Fibroblast of skin of right quadriceps (primary cell): ENCODE data around the gene FOXL3.
"Not testable (repeated sequence)": the region's sequence is repeated elsewhere in the genome, so short reads cannot be mapped to it uniquely, and the experiment has no call there.

Experiments used
- DNase-seq: peaks from one replicate; pipeline ENCODE4 v3.0.0-alpha.2; 2013

FOXL3 gene

DNA sequence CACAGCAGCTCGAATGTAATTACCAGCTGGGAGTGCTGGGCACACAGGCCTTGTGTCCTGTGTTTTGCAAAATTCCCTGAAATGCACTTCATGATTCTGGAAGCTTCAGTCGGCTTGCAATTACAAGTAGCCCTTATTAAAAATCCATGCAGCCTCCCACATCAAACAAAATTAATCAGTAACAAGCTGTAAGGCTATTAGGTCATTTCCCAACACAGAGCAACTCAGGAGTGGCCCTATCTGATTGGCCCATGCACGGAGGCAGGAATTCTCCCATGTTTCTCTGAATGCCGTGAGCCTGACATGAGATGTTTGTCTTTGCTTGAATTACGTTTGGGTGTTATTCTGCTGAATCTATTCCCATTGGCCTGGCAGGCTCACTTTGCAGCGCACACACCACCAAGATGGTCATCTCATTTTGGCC lies 36.9 kb downstream of the FOXL3 start:
- DNase-seq: no peak

DNA sequence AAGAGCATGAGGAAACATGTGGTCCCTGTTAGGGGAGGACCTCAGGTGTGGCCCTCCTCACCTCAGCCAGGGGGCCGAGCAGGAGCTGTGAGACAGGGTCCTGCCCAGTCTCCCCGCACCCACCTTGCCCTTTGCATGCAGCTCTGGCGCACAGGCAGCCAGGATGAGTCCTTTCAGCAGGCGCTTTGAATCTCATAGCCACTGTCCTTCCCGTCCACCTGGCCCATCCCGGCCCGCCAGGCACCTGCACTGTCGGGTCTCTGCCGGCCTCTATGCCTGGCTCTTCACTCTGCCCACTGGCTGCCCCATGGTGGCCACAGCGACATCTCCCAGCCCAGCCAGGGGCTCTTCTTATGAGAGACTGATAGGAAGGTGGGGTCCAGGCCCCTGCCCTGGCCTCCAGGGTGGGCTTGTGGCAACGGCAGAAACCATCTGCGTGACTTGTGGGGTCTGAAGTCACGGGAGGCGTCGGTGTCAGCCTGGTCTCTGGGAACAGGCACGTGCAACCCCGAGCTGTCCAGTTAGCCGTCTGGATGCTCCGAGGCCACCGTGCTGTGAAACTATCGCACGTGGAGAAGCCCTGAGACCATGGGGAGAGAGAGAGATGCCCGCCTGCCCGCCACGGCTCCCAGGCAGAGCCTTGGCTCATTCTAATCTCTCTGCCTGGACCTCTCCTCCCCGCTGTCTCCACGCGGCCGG lies 37.4 kb downstream of the FOXL3 start:
- no peak for DNase-seq

DNA sequence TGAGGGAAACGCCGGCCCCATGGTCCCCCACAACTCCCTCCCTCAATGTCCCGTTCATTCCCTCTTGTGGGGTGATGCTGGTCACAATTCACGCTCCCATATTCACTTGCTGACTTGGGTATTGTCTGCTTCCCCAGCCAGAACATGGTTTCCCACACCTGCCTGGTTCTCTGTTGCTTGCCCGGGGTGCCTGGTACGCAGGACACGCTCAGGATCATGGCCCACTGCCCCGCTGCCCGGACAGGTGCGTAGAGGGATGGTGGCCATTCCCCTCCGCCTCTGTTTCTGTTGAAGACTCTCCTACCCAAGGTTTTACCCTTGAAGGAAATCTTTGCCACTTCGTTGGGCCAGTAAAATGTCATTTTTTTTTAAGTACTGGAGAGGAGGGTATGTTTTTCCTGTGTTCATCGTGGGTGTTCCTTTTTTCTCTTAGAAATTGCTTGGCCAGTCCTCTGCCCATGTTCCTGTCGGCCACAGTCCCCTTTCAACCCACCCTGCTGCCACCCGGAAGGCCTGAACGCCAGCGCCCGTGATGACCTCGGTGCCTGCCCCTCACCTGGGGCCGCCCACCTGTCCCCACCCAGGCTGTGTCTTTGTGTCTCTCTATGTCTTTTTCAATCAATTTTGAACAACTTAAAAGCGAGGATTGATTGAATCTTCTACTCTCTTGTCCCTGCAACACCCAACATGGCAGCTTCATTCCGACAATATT lies 38.2 kb downstream of the FOXL3 start:
- DNase-seq: no peak

DNA sequence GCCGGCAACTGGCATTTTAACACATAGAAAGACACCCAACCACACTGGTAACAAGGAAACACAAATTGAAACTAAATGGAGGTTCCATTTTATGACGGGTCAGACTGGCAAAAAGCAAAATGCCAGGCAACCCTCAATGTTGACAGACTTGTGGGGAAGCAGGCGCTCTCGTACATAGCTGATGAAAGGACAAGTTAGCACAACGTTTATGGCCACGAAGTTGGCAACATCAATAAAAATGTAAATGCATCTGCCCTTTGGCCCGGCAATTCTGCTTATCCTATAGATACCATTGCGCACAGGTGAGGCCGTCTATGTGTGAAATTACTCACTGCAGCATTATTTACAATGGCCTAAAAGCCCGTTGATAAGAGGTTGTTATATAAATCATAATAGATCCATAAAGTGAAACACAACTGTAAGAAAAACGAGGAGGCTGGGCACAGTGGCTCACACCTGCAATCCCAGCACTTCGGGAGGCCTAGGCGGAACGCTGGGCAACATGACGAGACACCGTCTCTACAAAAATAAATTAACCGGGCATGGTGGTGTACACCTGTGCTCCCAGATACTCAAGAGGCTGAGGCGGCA lies 39.8 kb downstream of the FOXL3 start:
- no peak for DNase-seq

DNA sequence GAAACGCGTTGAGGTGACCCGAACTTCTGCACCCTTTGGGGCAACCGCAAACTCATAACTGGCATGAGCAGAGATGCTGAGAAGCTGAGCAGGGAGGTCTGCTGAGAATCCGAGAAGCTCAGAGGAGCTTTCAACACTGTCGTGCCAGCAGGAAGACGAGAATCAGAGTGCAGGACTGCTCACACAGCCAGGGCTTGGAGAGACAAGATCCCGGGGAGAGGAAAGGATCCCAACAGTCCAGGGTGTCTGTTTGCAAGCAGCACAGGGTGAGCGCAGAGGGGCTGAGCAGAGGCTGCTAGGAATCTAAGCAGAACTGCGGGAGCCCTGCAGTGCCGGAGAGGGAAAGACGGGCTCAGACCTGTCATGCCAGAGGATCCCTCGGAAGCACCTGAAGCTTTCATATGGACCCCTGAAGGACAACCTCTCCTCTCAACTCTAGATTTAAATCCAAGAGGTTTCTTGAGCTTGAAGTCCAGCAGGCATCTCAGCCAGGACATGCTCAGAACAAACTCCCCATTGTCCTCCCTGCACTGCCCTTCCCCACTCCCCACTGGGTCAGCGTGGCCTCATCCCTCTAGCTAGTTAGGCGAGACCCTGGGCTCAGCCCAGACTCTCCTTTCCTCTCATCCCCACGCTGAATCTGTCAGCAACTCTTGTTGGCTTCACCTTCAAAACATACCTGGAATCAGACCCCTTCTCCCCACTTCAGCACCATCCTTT lies 40.7 kb downstream of the FOXL3 start:
- no peak for DNase-seq

DNA sequence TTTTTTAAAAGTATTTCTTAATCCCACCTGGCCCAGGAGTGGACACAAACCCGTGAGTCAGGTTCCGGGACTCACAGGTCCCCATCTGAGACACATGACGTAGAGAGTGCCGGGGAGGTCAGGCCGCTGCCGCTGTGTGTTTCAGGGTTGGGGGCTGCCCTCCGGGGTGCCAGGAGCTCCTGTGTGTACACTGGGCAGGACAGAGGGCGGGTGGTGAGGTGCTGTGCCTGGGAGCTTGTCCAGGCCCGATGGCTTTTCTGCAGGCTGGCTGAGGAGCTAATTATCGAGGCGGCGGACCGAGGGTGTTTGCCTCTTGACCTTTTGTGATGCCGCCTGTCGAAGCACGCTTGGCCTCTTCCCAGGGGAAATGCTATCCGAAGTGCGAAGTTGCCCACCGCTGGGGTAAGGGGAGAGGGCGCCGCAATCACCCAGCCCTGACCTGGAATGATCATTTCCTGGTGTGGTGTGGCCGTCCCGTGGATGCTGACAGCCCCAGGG lies 42.1 kb downstream of the FOXL3 start:
- no peak for DNase-seq

DNA sequence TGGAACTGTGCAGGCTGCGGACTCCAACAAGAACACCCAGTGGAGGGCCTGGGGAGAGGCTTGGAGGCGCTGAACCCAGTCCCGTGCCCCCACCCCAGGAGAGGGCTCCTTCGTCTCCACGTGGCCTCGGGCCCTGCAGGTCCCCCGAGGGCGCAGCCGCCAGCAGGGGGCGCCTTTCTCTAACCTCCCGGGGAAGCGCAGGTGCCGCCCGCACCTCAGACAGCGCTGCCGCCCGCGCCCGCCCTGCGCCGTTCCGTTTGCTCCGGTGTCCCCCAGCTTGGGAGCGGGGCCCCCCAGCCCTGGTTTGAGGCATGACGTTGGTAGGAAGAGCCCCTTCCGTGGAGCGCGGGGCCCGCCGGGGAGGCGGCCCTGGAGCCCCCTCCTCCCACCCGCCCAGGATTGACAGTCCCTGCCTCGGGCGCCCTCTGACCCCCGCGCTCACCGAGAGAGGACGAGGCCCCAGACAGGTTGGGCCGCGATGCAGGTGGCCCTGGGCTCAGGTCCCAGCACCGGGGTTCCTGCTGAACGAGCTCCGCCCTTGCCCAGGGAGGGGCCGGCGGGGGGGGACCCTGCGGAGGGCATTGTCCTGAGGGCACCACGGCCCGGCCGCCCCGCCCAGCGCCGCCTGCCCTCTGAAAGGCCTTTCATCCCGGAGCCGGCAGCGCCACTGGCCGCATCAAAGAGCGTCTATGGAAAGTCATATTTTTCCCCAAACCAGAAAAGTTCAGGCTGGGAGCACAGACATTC lies 42.8 kb downstream of the FOXL3 start:
- DNase-seq: peak; percentile 15

DNA sequence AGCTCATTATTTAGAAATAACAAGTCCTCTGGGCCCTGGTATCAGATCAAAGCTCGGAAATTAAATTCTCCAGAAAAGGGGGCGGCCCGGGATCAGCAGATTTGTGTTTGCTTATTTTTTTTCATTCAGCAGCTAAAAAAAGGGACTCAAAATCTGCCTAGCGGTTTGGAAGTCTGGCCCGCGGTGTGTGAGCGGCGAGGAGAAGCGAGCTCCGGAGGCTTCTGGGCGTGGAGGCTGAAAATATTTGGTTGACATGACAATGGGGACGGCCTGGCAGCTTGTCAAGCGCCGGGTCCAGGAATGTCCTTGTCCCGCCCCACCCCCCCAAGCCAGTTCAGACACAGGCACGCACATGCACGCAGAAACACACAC lies 43.4 kb downstream of the FOXL3 start:
- DNase-seq: peak; percentile 11

DNA sequence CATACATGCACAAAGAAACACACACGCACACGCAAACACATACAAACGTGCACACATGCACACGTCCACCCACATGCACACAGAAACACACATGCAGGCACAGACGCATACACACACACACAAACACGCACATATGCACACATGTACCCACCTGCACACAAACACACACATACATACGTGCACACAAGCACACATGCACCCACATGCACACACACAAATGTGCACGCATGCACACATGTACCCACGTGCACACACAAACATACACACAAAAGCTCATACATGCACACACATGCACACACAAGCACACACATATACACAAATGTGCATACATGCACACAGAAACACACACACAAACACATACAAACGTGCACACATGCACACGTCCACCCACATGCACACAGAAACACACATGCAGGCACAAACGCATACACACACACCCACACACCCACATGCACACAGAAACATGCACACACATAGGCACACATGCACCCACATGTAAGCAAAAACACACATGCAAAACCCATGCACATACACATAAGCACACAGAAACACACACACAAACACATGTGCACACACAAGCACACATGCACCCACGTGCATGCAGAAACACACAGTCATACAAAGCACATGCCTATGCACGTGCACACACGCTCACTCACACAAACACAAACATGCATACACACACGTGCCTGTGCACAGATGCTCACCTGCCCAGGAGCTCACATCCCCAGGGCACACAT lies 44.8 kb downstream of the FOXL3 start:
- DNase-seq: no peak

DNA sequence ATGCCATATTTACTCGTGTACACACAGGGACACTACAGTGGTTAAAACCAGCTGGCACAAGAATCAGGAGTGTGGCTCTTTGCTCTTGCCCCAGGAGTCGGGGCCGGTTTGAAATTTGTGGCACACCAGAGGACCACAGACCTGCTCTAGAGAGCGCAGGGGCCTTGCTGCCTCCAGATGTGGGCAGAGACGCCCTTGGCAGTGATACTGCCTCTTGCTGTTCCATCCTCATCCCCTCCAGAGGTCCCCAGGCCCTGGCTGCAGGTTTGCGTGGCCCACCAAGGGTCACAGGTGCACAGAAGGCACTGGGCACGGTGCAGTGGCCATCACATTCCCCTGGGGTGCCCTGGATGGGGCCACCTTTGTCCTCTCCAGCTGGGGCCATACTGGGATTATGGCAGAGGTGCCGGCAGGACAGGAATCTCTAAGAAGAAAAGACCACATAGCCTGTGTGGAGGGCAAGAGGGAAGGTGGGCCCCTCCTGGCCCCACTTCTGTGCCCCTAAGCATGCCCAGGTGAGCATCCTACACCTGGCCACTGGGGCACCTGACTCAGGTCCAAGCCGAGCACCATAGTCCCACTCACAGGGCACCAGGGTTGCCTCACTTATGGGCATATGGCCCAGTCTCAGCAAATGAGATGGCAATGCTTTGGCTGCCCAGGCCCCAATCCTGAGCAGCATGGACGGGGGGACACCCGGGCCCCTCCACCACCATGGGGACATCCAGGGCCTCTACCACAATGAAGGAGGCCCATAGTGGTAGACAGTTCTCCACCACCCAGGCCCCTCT lies 45.6 kb downstream of the FOXL3 start:
- no peak for DNase-seq

DNA sequence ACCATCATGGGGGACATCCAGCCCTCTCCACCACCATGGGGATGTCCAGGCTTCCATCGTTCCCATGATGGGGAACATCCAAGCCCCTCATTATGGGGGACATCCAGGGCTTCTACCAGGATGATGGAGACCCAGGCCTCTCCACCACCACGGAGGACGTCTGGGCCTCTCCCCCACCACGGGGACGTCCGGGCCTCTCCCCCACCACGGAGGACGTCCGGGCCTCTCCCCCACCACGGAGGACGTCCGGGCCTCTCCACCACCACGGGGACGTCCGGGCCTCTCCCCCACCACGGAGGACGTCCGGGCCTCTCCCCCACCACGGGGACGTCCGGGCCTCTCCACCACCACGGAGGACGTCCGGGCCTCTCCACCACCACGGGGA lies 46.2 kb downstream of the FOXL3 start:
- DNase-seq: not testable (repeated sequence)

DNA sequence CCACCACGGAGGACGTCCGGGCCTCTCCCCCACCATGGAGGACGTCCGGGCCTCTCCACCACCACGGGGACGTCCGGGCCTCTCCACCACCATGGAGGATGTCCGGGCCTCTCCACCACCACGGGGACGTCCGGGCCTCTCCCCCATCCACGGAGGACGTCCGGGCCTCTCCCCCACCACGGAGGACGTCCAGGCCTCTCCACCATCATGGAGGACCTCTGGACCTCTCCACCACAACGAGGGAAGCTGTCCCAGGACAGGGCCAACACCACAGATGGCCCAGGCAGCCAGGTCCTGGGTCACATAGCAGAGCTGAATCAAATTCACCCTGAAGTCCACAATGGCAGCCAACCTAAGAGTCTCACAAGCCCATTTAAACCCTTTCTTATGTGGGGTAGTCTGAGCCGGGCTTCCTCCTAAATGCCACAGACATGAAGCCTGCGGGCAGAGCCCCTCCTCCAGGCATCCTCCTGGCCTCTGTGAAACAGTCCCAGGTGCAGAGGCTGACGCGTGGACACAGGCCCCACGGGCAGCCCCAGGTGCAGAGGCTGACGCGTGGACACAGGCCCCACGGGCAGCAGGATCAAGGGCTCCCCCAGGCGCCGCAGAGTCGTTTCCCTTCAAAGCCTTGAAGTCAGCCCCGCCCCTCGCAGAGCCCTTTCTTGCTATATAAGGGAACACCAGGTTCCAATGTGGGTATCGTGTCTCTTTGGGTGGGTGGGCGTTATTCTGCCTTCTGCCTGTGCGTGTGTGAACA lies 47.0 kb downstream of the FOXL3 start:
- DNase-seq: no peak

DNA sequence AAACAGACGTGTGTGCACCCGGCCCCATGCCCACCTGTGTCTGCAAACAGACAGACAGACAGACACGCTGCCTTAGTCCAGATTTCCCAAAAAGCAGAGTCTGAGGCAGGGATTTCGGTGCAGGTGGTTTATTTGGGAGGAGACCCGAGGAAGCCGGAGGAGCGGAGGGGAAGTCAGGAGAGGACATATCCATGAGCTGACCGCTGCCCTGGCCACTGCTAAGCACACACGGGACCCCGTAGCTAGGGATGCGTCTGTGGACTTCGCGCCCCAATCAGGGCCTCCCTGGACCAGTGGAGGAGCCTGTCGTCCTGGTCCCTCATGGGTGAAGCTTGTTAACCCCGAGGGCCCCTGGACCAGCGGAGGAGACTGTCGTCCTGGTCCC lies 47.6 kb downstream of the FOXL3 start:
- DNase-seq: no peak

DNA sequence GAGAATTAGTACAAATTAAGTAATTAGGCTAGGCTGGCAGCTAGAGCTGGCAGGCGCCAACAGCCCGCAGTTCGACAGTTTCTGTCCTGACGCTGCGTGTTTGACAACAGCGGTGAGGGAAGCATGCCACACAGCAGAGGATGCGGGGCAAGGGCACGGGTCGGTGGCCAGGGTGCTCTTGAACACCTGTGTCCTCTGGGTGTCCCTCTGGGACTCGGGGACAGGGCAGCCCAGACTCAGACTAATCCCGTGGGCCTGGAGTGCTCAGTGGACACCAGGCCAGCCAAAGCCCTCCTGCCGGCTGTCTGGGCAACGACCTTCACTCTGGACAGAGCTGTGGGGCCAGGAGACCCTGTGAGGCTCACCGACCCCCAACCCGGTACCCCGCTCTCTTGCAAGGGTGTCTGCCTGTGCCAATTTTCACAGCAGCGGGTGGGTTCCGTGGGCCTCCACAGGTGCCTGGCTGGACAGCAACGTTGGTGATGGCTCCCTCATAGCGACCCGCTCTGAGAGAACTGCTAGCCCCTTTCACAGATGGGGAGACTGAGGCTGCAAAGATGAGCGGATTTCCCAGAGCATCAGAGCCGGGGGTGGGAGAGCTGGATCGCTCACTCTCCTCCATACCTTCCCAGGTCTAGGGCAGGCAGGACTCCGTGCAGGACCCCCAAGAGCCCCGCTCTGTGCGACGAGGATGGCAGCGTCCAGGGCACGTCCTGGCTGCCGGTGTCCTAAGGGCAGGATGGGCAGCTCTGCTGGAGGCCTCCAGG lies 48.5 kb downstream of the FOXL3 start:
- DNase-seq: no peak

DNA sequence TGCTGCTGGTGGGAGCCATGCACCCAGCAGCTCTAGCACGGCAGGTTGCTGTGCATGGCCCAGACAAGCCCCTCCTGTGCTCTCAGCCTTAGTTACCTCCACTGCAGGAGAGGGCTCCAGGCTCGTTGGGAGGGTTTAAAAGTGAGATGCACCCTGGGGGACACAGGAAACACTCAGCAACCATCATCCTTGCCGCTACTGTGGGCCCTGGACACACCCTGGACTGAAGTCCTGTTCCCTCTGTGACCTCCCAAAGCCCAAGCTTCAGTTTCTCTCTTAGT lies 49.0 kb downstream of the FOXL3 start:
- no peak for DNase-seq

DNA sequence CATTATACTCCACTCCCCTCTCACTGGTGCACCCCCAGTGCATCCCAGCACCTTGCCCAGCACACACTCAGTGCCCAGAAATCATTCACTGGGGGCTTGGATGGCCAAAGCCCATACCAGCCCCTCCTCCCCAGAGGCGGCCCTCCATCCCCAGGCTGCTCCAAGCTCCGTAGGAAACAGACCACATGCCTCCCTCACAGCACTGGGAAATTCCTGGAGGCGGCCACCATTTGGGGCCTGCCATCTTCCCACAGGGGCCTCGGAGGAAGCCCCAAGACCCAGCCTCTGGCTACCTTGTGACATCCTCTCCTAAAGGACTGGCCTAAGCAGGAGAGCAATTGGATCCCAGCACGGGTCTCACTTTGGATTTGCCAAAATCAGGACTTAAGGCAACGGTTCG lies 49.7 kb downstream of the FOXL3 start:
- no peak for DNase-seq

DNA sequence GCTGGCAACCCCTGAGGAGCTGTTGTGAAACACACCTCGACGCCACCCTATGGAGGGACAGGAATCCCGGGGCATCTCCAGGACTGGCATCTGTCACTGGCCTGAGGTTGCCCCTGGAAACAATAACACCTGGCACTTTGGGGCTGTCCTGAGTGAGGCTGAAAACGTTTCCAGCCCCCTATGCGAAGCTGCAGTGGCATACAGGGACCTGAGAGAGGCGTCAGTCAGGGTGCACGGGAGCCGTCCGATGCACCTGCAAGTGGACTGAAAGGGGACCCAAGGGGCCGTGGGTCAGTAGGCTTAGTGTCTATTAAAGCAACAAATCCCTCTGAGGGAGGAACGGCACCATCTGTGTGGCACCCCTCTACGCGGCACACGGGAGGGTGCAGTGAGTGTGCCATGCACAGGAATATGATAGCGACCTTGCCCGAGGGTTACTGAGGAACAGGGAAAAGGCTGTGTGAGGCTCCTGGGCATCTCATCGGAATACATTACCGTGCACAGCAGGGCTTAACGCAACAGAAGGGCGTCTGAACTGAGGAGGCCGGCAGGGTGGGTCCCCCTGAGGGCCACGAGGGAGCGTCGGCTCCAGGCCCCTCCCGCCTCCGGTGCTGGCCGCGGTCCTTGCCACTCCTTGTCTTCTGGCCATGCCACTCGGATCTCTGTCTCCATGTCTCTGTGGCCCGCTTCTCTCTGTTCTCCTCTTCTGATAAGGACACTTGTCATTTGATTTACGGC lies 50.4 kb downstream of the FOXL3 start:
- no peak for DNase-seq
